Choroid plexus epithelial cell (primary cell): Measurements from ENCODE around the gene FAAP100.
A peak's percentile ranks its signal among the peaks of the same experiment; 100 is the strongest.

Experiments
- DNase-seq: peaks from one replicate; pipeline ENCODE4 v3.0.0-alpha.2; 2010; ENCODE audit warnings: low read depth
- H3K4me3 ChIP-seq: 2 replicates; pipeline ENCODE4 v1.5.1; 2011; ENCODE audit warnings: low read depth, mild to moderate bottlenecking, control low read depth, low read length, moderate library complexity
- CTCF ChIP-seq: conservative IDR thresholded peaks from 2 replicates; pipeline ENCODE4 v1.5.1; 2011; ENCODE audit warnings: low read depth, mild to moderate bottlenecking, control low read depth, inconsistent platforms, low read length, moderate library complexity

Gene FAAP100

GRCh38 chr17:81577278-81578000, 25.3 kb upstream of the FAAP100 start:
- no peak for TF ChIP-seq CTCF
- peak; percentile 72 for DNase-seq
- no peak overlapping the region for H3K4me3 ChIP-seq

- no peak for TF ChIP-seq CTCF
- DNase-seq = peak; percentile 93
- H3K4me3 ChIP-seq = no peak overlapping the region
Measured at GRCh38 chr17:81576621-81577277, 24.6 kb upstream of the FAAP100 start.

- no peak overlapping the region for H3K4me3 ChIP-seq
- DNase-seq = no peak
- no peak for TF ChIP-seq CTCF
Measured at GRCh38 chr17:81575836-81576235, 23.7 kb upstream of the FAAP100 start.

GRCh38 chr17:81574643-81574956, 22.4 kb upstream of the FAAP100 start:
- DNase-seq = no peak
- no peak for TF ChIP-seq CTCF
- no peak overlapping the region for H3K4me3 ChIP-seq

GRCh38 chr17:81573794-81574642, 21.9 kb upstream of the FAAP100 start:
- H3K4me3 ChIP-seq = no peak overlapping the region

GRCh38 chr17:81572563-81573168, 20.5 kb upstream of the FAAP100 start:
- no peak for DNase-seq
- no peak overlapping the region for H3K4me3 ChIP-seq
- TF ChIP-seq CTCF = no peak

More at GRCh38 chr17:81573794-81574642, 21.9 kb upstream of the FAAP100 start:
- TF ChIP-seq CTCF = no peak
- no peak for DNase-seq
